HG03439 (cell line): ENCODE results near the gene NUAK1.

Experiments
- ATAC-seq: cut with Tn5 transposase; IDR thresholded peaks from one replicate; pipeline ENCODE4 v1.9.1; 2021; ENCODE audit warnings: mild to moderate bottlenecking, moderate library complexity; ENCODE audit not compliant: unreplicated experiment

The NUAK1 gene

GRCh38 chr12:106132175-106133135, 6.3 kb downstream of the NUAK1 start:
- ATAC-seq, result no peak

GRCh38 chr12:106131676-106132075, 7.1 kb downstream of the NUAK1 start:
- ATAC-seq, result no peak

DNA sequence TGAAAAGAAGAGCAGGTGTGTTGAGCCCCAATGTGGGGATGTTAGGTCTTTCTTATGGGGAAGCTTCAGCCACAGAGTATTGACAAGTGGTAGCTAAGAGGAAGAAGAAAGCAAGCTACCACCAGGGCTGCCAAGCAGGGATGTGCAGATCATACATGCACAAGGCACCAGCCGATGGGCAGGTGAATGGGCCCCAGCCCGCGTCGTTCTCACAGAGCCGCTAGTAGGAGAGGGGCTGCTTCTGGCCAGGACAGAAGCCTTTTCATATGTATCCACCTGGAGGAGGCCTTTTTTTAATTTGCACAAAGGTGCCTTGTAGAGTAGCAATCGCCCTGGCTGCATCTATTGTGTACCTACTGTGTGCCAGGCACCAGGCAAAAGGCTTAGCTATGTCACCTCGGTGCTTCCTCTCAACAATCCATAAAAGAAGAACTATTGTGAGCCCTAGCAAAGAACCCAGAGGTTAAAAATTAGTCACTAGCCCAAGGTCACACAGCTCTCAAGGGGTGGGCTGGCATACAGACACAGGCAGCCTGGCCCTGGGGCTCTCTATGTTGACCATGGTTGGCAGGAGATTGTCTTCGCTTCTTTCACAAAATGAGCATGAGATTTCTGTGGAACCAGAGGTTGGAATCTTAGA, 8.2 kb downstream of the NUAK1 start:
- no peak for ATAC-seq

DNA sequence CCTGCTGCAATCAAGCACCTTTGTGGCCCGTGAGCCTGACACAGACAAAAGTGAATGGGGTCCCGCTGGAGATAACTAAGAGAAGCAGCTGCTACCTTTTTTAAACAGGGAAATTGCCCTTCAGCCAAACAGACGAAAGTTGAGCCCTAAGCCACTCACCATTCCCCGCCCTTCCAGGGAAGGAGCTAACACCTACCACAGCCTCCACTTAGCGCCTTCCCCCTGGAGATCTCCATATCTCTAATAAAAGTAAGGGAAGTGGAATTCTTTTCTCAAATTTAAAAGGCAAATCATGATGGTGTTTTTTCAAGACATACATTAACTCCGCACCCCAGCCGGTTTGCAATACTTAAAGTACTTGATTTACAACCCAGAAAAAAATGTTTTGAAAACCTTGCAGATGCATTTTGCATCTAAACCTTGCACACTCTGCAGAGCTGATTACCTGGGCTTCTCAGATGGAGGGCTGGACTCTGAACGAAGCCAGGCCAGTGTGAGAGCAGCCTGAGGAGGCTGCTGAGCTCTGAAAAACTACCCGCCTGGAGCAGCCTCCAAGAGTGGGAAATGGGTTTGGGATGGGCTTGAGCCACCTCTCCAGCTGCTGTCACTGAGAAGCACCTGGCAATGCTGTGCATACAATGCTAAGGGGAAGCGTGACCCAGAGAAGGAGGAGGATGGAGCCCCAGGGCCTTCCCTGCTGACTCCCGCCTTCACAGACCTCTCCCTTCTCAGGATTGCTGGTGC, 10.0 kb downstream of the NUAK1 start:
- no peak for ATAC-seq

DNA sequence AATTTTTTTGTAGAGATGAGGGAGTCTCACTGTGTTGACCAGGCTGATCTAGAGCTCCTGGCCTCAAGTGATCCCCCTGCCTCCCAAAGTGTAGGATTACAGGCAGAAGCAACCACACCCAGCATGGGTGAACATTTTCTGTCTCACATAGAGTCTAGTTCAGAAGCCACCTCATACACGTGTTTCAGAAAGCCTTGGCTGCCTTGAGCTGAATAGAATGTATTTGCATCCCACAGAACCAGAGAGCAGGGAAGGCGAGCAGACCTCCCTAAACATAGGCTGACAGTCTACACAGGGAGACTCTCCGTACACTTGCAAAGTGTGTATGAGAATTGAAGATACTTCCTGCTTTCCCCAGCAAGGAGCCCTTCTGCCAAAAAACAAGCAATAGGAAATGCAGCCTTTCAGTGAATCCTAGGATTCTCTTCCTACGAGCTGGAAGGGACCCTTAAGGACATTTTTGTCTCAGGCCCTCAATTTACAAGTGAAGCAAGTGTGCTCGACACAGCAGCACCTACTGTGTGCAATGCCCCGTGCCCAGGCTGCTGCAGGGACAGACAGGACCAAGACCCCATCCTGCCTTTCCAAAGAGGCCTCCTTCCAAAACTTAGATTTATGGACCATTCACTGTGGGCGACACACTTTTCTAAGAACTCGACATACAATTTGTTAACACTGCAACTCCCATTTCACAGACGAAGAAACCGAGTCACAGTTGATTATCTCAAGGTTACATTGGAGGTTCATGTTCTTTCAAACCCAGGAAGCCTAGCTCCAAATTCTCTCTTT, 11.2 kb downstream of the NUAK1 start:
- ATAC-seq, result no peak

DNA sequence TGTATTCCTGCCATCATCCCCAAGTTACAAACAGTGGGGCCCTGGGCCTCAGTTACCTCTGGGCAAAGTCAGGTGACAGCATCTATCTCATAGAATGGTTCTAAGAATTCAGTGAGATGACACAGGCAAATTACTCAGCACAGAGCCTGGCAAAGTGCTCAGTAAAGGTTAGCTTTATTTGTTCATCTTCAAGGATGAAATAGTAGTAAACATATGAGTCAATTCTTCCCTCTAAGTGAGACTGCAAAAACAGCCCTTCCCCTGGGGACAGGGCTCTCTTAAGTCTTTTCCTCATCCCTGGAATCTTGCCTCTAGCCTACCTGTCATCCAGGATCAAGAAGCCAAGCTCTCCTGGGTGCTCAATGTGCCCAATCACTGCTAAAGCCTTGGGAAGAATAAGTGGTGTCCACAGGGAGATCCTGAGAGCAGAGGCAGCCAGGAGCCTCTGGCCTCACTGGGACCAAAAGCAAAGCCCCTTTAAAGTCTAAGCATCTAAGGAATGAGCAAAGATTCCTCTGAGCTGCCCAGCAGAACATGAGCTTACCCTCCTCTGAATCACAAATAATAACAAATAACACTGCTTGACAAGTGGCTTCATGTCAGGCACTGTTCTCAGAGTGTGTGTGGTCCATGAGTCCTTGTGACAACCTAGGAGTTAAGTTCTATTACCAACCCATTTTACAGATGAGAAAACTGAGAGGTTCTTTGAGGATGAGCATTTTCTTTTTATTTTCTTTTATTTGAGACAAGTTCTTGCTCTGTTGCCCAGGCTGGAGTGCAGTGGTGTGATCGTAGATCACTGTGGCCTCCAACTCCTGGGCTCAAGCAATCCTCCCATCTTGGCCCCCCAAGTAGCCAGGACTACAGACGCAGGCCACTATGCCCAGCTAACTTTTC, 12.1 kb downstream of the NUAK1 start:
- ATAC-seq, result no peak

- no peak for ATAC-seq
Measured at GRCh38 chr12:106125351-106126095, 13.2 kb downstream of the NUAK1 start.

GRCh38 chr12:106123551-106124081, 15.1 kb downstream of the NUAK1 start:
- no peak for ATAC-seq

DNA sequence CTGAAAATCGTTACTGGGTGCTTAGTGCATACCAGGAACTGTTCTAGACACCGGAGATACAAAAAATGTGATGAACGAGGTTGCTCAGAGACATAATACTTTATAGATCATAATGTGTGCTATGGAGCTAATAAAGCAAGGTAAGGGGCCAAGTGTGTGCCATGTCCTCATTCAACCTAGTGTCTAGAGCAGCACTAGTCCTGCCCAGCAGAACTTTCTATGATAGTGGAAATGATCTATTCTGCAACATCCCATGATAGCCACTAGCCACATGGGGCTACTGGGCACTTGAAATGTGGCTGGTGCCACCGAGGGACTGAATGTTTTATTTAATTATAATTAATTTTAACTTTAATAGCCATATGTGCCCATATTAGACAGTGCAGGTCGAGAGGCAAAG, 15.6 kb downstream of the NUAK1 start:
- ATAC-seq, result no peak

DNA sequence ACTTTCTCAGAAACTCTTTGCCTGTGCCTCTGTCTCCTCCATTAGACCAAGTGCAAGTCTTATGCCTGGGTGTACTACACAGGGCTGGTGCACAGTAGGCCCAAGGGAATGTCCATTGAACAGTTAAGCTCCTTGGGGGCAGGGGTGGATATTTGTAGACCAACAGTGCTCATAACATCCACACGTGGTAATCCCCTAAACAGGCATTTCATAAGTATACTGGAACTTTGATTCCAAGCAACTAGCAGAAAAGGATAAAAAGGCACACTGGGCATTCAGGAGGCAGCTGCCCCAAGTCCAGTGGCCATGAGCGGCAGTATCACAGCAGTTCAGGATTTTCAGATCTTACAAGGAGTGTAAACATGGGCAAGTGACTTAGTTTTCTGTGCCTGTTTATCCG, 16.8 kb downstream of the NUAK1 start:
- no peak for ATAC-seq

DNA sequence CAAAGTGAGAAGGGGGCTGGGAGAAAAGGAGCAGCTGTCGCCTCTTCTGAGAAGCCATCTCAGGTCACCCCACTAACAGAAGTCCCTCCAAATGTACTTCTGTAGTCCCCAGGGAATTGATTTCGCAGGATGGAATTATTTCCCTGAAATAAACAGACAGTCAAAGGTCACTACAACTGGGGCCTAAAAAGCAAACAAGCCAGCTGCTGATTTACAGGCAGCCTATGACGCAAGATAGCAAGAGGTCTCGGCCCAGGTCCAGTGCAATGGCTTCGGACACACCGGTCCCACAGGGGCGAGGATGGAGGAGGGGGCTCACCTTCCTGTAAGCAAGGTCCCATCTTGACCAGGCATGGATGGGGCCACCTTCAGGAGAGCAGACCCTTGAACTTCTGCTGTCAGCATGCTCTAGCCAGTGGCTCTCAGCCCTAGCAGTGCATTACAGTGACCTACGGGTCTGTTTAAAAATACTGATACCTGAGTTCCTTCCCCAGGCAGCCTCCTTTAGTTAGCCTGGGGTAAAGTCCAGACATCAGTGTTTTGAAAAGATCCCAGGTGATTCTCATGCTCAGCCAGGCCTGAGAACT, 18.1 kb downstream of the NUAK1 start:
- ATAC-seq, result no peak

GRCh38 chr12:106119301-106119700, 19.5 kb downstream of the NUAK1 start:
- ATAC-seq, result no peak

DNA sequence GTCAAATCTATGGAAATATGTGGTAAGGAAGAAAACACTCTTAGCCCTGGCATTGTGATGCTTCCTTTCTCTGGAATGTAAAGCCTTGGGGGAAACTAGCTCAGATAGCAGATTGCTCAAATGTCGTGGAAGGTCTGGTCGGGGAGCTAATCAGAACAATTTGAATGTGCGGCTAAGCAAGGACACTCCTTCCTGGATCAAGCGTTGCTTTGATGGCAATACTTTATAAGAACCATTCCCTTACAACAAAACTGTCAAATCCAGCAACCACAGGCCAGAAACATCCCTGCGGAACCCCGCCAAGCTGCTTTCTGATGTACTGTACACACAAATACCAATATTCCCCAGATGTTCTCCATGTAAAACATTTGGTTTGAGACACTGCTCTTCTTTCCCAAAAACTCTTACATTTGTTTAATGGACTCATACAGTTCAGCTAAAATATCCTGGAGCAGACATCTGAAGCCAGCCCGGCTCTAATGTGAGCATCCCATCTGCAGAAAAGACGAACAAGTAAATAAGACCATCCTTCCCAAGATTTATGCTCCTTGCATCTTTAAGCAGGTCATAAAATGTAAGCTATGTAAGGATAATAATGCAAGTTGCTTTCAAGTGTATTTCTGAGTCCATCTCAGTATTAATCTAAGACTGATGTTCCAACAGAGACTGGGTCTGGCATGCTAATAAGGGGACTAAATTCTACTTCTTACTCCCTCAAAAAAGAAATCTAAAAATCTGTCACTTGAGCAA, 20.2 kb downstream of the NUAK1 start:
- no peak for ATAC-seq

- ATAC-seq, result no peak
Measured at GRCh38 chr12:106115440-106115839, 23.3 kb downstream of the NUAK1 start.

GRCh38 chr12:106114447-106115068, 24.2 kb downstream of the NUAK1 start:
- ATAC-seq, result no peak

- no peak for ATAC-seq
Measured at GRCh38 chr12:106113824-106114446, 24.8 kb downstream of the NUAK1 start.

DNA sequence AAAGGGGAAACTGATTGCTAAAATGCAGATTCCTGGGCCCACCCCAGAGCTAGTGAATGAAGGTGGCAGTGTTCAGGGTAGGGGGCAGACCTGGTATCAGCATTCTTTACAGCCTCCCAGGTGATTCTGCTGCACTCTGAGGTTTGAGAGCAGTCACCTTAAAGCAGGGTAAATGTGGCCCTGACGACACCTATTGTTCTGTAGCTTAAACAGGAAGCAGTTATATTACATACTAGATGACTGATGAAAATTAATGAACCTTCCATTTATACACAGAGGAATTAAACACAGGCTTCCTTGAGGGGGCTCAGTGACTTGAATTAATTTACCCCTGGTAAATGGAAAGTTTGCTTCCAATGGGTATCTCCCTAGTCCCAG, 25.3 kb downstream of the NUAK1 start:
- no peak for ATAC-seq
